ENCODE measurements around the gene MTHFS.

Gene MTHFS

GRCh38 chr15:79896634-79897379 is at the start of gene MTHFS:
TSS of gene MTHFS (minus strand) at chr15:79897014. CDS start at chr15:79896988, 26 bp downstream.
- Histone ChIP-seq H3K27ac (peak within 1 kb of the TSS; percentile 99), H3K9me3 (no peaks in the 10 kb centered on the region), H3K36me3 (peaks cover 19% of the 10 kb centered on the region), H3K4me1 (ENCODE audit: control insufficient read depth in 1 of 2, insufficient read depth in 1 of 2, low read depth in 1 of 2, low read length in 1 of 2) (peaks cover 68 to 75% of the 10 kb centered on the region in 2 experiments), H3K27me3 (no peaks in the 10 kb centered on the region), H3K4me3 (ENCODE audit: low read depth in 1 of 2, low read length in 1 of 2) (peak within 1 kb of the TSS; percentile 91 to 99)
- peak; percentile 87 for TF ChIP-seq CTCF (IDR thresholded peaks at IDR 0.05)

- H3K9me3 ChIP-seq, result no peaks in the 10 kb centered on the region
- no peak overlapping the region for H3K27ac ChIP-seq
- peaks cover 30 to 31% of the 10 kb centered on the region in 2 experiments for H3K4me1 ChIP-seq (ENCODE audit: control insufficient read depth in 1 of 2, insufficient read depth in 1 of 2, low read depth in 1 of 2, low read length in 1 of 2)
- H3K36me3 ChIP-seq, result no peaks in the 10 kb centered on the region
- no peak overlapping the region for H3K4me3 ChIP-seq (ENCODE audit: low read depth in 1 of 2, low read length in 1 of 2)
- TF ChIP-seq CTCF (IDR thresholded peaks at IDR 0.05), result no peak
- H3K27me3 ChIP-seq, result no peaks in the 10 kb centered on the region
Observed at GRCh38 chr15:79944622-79945021, 47.8 kb upstream of the MTHFS start.

DNA sequence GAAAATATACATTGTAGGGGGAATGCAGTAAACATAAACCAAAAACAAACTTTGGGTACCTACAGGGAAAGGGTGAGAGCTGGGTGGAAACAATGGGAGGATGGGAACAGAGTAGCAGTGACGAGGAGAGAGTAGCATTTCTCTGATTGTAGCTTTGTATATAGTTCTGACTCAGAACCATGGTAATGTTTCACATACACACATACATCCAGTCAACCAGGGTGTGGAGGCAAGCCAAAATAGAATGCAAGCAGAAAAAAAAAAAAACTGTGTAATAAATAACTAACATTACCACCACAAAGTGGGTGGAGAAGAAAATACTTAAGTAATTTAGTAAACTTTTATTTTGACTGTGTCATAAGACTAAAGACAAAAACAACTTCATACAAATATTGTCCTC is 47.0 kb upstream of the MTHFS start:
- TF ChIP-seq CTCF (IDR thresholded peaks at IDR 0.05), result no peak
- Histone ChIP-seq H3K27ac (no peak overlapping the region), H3K4me1 (ENCODE audit: control insufficient read depth in 1 of 2, insufficient read depth in 1 of 2, low read depth in 1 of 2, low read length in 1 of 2) (peaks cover 22 to 24% of the 10 kb centered on the region in 2 experiments), H3K9me3 (no peaks in the 10 kb centered on the region), H3K27me3 (no peaks in the 10 kb centered on the region), H3K36me3 (no peaks in the 10 kb centered on the region), H3K4me3 (ENCODE audit: low read depth in 1 of 2, low read length in 1 of 2) (no peak overlapping the region)

- H3K36me3 ChIP-seq, result no peaks in the 10 kb centered on the region
- H3K27ac ChIP-seq, result no peak overlapping the region
- H3K27me3 ChIP-seq, result no peaks in the 10 kb centered on the region
- no peaks in the 10 kb centered on the region for H3K9me3 ChIP-seq
- TF ChIP-seq CTCF (IDR thresholded peaks at IDR 0.05), result no peak
- H3K4me1 ChIP-seq (ENCODE audit: control insufficient read depth in 1 of 2, insufficient read depth in 1 of 2, low read depth in 1 of 2, low read length in 1 of 2), result peaks cover 13 to 15% of the 10 kb centered on the region in 2 experiments
- H3K4me3 ChIP-seq (ENCODE audit: low read depth in 1 of 2, low read length in 1 of 2), result no peak overlapping the region
Observed at GRCh38 chr15:79942741-79943481, 46.1 kb upstream of the MTHFS start.

DNA sequence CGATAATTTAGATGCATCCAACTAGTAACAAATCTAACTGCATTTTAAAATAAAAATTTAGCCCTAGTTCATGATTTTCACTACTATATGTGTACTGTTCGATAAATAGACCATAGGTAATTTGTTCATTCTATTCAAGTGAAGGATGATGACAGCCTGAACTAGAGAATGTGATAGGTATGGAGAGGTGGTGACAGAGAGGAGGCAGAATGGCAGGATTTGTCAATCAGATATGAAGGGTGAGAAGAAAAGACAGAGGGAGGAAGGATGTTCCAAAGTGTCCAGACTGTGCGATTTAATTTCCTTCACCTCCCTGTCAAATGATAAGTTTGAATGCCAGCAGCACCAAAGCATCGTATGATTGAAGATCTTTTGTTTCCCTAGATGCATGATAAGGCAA is 42.6 kb upstream of the MTHFS start:
- H3K4me1 ChIP-seq (ENCODE audit: control insufficient read depth in 1 of 2, insufficient read depth in 1 of 2, low read depth in 1 of 2, low read length in 1 of 2), result no peaks in the 10 kb centered on the region
- no peak overlapping the region for H3K4me3 ChIP-seq (ENCODE audit: low read depth in 1 of 2, low read length in 1 of 2)
- no peaks in the 10 kb centered on the region for H3K9me3 ChIP-seq
- H3K36me3 ChIP-seq, result no peaks in the 10 kb centered on the region
- no peaks in the 10 kb centered on the region for H3K27me3 ChIP-seq
- H3K27ac ChIP-seq, result no peak overlapping the region
- no peak for TF ChIP-seq CTCF (IDR thresholded peaks at IDR 0.05)

Measured in neutrophil (primary cell).